ENCODE measurements around the gene SOX1.

SOX1 gene

GRCh38 chr13:112120031-112120373 is 53.1 kb downstream of the SOX1 start:
- H3K27ac ChIP-seq (ENCODE audit: low read length) = no peak overlapping the region
- H3K4me2 ChIP-seq (ENCODE audit: insufficient read depth, low read length) = no peak overlapping the region
- no peak overlapping the region for H3K4me3 ChIP-seq (ENCODE audit: low read depth in 1 of 2, low read length in 2 of 2)
- H3K4me1 ChIP-seq (ENCODE audit: insufficient read depth, low read length) = no peaks in the 10 kb centered on the region
- H3K27me3 ChIP-seq (ENCODE audit: insufficient read depth, low read length, poor library complexity) = peaks cover under 1% of the 10 kb centered on the region
- H2AFZ ChIP-seq (ENCODE audit: low read depth, low read length) = no peak overlapping the region
- no peak for DNase-seq
- H3K9ac ChIP-seq (ENCODE audit: low read depth, low read length) = no peak overlapping the region
- no peaks in the 10 kb centered on the region; the same call in 1 of the 2 replicates for H4K20me1 ChIP-seq (ENCODE audit: insufficient read depth, low read length)
- no peak for TF ChIP-seq CTCF (IDR thresholded peaks at IDR 0.05; ENCODE audit: borderline replicate concordance, extremely low read depth, low read length, poor library complexity, severe bottlenecking)
- TF ChIP-seq EZH2 (IDR thresholded peaks at IDR 0.05; ENCODE audit: borderline replicate concordance, low read depth, low read length, severe bottlenecking) = no peak
- H3K79me2 ChIP-seq (ENCODE audit: insufficient read depth, low read length) = no peaks in the 10 kb centered on the region
- no peaks in the 10 kb centered on the region for H3K9me3 ChIP-seq (ENCODE audit: insufficient read depth, low read length, severe bottlenecking)
- no peaks in the 10 kb centered on the region for H3K36me3 ChIP-seq (ENCODE audit: insufficient read depth, low read length)
- no peak for ATAC-seq (ENCODE audit: insufficient read depth, low read depth)
